ENCODE results near the gene MYO1D.

Gene MYO1D

GRCh38 chr17:32732296-32732642 is 144.7 kb downstream of the MYO1D start:
- no peak overlapping the region for H3K27ac ChIP-seq
- H3K4me3 ChIP-seq (ENCODE audit: low read depth, low read length) = no peak overlapping the region
- DNase-seq = no peak
- H3K36me3 ChIP-seq = no peaks in the 10 kb centered on the region
- TF ChIP-seq CTCF (IDR thresholded peaks at IDR 0.05; ENCODE audit: low read depth, low read length) = no peak
- peaks cover 6% of the 10 kb centered on the region for H3K9me3 ChIP-seq (ENCODE audit: severe bottlenecking)
- no peaks in the 10 kb centered on the region for H3K27me3 ChIP-seq (ENCODE audit: insufficient read depth, low read depth, severe bottlenecking)

DNA sequence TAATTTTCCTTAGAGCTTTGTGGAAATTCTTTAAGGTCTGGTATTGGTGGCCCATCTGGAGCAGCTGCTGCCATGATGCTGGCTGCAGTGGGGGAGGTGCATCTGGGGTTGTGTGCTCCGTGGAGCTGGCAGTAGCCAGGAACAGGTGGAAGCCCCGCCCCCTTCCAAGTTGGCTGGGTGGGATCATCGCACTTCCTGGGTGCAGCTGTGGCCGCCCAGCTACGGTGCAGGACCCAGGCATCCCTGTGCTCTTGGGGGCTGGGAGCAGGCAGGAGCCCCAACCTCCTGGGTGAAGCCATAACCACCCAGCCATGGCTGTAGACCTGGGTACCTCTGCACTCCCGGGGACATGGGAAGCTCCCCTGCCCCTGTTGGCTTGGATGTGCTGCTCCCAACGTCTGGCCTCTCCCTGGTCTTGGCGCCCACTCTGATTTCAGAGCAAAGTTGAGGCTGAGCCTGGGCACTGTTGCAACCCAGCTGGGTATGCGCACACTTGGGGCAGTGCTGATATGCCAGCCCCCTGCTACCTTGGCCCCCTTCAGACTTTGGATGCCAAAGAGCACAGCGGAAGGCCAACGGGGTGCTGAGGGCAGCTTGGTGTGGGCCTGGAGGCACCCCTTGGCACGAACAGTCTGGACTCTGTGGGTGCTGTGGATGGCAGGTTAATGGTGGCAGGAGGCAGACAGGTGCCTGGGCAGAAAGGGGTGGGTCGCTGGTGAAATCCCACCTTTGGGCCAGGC is 145.2 kb downstream of the MYO1D start:
- TF ChIP-seq CTCF (IDR thresholded peaks at IDR 0.05; ENCODE audit: low read depth, low read length) = no peak
- Histone ChIP-seq H3K27ac (no peak overlapping the region), H3K4me3 (ENCODE audit: low read depth, low read length) (no peak overlapping the region), H3K27me3 (ENCODE audit: insufficient read depth, low read depth, severe bottlenecking) (no peaks in the 10 kb centered on the region), H3K9me3 (ENCODE audit: severe bottlenecking) (peaks cover 6% of the 10 kb centered on the region), H3K36me3 (no peaks in the 10 kb centered on the region)
- DNase-seq = no peak

DNA sequence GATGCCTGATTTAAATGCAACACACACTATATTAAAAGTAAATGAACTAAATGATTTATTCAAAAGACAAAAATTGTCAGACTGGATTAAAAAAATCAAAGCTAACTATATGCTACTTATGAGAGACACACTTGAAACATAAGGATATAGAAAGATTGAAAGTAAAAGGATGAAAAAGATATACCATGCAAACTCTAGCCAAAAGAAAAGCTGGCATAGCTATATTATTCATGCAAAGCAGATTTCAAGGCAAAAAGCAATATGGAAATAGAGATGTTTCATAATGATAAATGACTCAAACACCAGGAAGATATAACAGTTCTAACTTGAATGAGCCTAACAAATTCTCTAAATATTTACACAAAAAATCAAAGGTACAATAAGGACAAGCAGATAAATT is 149.2 kb downstream of the MYO1D start:
- H3K27me3 ChIP-seq (ENCODE audit: insufficient read depth, low read depth, severe bottlenecking) = no peaks in the 10 kb centered on the region
- H3K4me3 ChIP-seq (ENCODE audit: low read depth, low read length) = no peak overlapping the region
- no peak for TF ChIP-seq CTCF (IDR thresholded peaks at IDR 0.05; ENCODE audit: low read depth, low read length)
- H3K9me3 ChIP-seq (ENCODE audit: severe bottlenecking) = peaks cover 10% of the 10 kb centered on the region
- H3K27ac ChIP-seq = no peak overlapping the region
- no peaks in the 10 kb centered on the region for H3K36me3 ChIP-seq
- DNase-seq = no peak

GRCh38 chr17:32725697-32726096 is 151.2 kb downstream of the MYO1D start:
- H3K27ac ChIP-seq = no peak overlapping the region
- H3K27me3 ChIP-seq (ENCODE audit: insufficient read depth, low read depth, severe bottlenecking) = no peaks in the 10 kb centered on the region
- no peak for TF ChIP-seq CTCF (IDR thresholded peaks at IDR 0.05; ENCODE audit: low read depth, low read length)
- no peaks in the 10 kb centered on the region for H3K36me3 ChIP-seq
- no peak overlapping the region for H3K4me3 ChIP-seq (ENCODE audit: low read depth, low read length)
- H3K9me3 ChIP-seq (ENCODE audit: severe bottlenecking) = peaks cover 4% of the 10 kb centered on the region
- no peak for DNase-seq

DNA sequence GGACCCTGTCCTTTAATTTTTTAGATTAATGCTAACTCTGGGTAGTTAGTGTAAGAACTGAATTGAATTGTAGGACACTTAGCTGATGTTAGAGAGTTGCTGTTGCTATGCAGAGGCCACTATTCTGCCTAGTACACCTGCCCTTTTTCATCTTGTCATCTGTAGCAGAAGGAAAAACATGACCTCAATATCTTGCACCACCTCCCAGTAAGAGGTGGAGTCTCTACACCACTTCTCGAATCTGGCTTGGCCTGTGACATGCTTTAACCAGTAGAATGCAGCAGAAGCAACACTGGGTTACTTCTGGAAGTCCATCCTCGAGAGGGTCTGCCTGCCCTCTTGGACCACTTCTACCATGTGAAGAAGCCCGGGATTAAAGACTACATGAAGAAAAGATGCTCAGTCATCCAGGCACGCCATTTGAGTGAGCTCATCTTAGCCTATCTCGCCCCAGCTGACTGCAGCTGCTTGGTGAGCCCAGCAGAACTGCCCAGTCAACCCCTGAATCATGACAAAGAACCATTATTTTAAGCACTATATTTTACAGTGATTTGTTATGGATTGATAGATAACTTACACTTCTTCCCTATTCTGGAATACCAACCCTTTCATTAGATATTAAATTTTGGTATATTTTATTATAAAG is 153.5 kb downstream of the MYO1D start:
- Histone ChIP-seq H3K27ac (no peak overlapping the region), H3K9me3 (ENCODE audit: severe bottlenecking) (peaks cover 4% of the 10 kb centered on the region), H3K4me3 (ENCODE audit: low read depth, low read length) (no peak overlapping the region), H3K27me3 (ENCODE audit: insufficient read depth, low read depth, severe bottlenecking) (no peaks in the 10 kb centered on the region), H3K36me3 (no peaks in the 10 kb centered on the region)
- TF ChIP-seq CTCF (IDR thresholded peaks at IDR 0.05; ENCODE audit: low read depth, low read length) = no peak
- DNase-seq = no peak

All from WERI-Rb-1 (cell line).